K562 (cell line): ENCODE measurements around the gene FES. TPM values are rescaled to one million over a fixed set of nuclear protein-coding genes. Genes with fewer than 3 reads are reported as not detected.

Source experiments
- BCOR ChIP-seq: fragments of 450-650 bp; IDR thresholded peaks from 2 replicates; pipeline ENCODE4 v1.6.1; 2016
- BMI1 ChIP-seq: fragments of 150-350 bp; IDR thresholded peaks from 2 replicates; pipeline ENCODE4 v1.6.1; 2014; ENCODE audit warnings: low read length
- CBFA2T3 ChIP-seq: fragments of 450-650 bp; IDR thresholded peaks from 2 replicates; pipeline ENCODE4 v1.6.1; 2017
- ELF1 ChIP-seq: fragments of 200-800 bp; sonication (Bioruptor generic); IDR thresholded peaks from 2 replicates; pipeline ENCODE4 v1.6.1; 2016; ENCODE audit warnings: missing genetic modification characterization, missing compliant biosample characterization
- RHOXF2B ChIP-seq: fragments of 250-450 bp; sonication (Bioruptor Pico); conservative IDR thresholded peaks from 2 replicates; pipeline ENCODE4 v1.5.1; 2021
- SREBF1 ChIP-seq: fragments of 150-350 bp; IDR thresholded peaks from 2 replicates; pipeline ENCODE4 v1.6.1; 2014; ENCODE audit warnings: antibody characterized with exemption, low read depth, low read length, borderline replicate concordance
- ZBTB1 ChIP-seq: sonication (generic); formaldehyde crosslinking; IDR thresholded peaks from 2 replicates; pipeline ENCODE4 v1.8.1; 2023; ENCODE audit warnings: missing genetic modification reagents, low read depth, mild to moderate bottlenecking, borderline replicate concordance
- ZNF764 ChIP-seq: fragments of 250-450 bp; sonication (Bioruptor Pico); IDR thresholded peaks from 2 replicates; pipeline ENCODE4 v1.4.0; 2020; ENCODE audit warnings: low read depth, mild to moderate bottlenecking, moderate library complexity
- polyA plus RNA-seq, 8 experiments: library from polyadenylated mRNA; depleted of rRNA in 4 of 8; stranded (reverse) in 5 of 8; unstranded in 3 of 8; fragments of >200 nt; fragmentation: Nextera tagmentation in 2 of 8; fragmentation: Illumina TruSeq in 1 of 8; extraction: Ambion mirVana in 2 of 8; extraction: Trizol in 1 of 8; gene quantifications; 2 replicates each; pipeline versions ENCODE4 v1.2.1 to v1.2.3, GENCODE V29; 2011 to 2014; ENCODE audit warnings: inconsistent platforms in 1 of 8, missing spikeins in 1 of 8
- total RNA-seq, 7 experiments: library from RNA; depleted of rRNA in 6 of 7; stranded (reverse); fragments of >200 nt in 6 of 7; fragmentation: Illumina TruSeq in 2 of 7; extraction: Trizol in 2 of 7; gene quantifications; 2 replicates each; pipeline versions ENCODE4 v1.2.1 to v1.2.3, GENCODE V29; 2011 to 2021; ENCODE audit warnings: low replicate concordance in 1 of 7
- TF ChIP-seq, protein P1 (sequence below): sonication (generic); formaldehyde crosslinking; IDR thresholded peaks from 2 replicates; pipeline ENCODE4 v1.5.0; 2020; ENCODE audit warnings: missing genetic modification reagents
- TF ChIP-seq, protein P2 (sequence below): fragments of 200-800 bp; sonication (Bioruptor generic); IDR thresholded peaks from 2 replicates; pipeline ENCODE4 v1.6.1; 2017; ENCODE audit warnings: missing genetic modification characterization, missing compliant biosample characterization
- TF ChIP-seq, protein P3 (sequence below): fragments of 250-450 bp; sonication (Bioruptor Pico); IDR thresholded peaks from 2 replicates; pipeline ENCODE4 v1.8.0; 2021; ENCODE audit warnings: borderline replicate concordance, mild to moderate bottlenecking, moderate library complexity; ENCODE audit not compliant: poor library complexity, severe bottlenecking
- TF ChIP-seq, protein P4 (sequence below): fragments of 450-650 bp; formaldehyde crosslinking; IDR thresholded peaks from 2 replicates; pipeline ENCODE4 v1.4.0; 2020; ENCODE audit warnings: mild to moderate bottlenecking
- TF ChIP-seq, protein P5 (sequence below): fragments of 450-650 bp; IDR thresholded peaks from 2 replicates; pipeline ENCODE4 v1.6.1; 2016; ENCODE audit warnings: borderline replicate concordance
- TF ChIP-seq, protein P6 (sequence below): sonication (generic); formaldehyde crosslinking; IDR thresholded peaks from 2 replicates; pipeline ENCODE4 v1.9.0; 2022; ENCODE audit warnings: mild to moderate bottlenecking, missing genetic modification reagents

FES gene
- total and polyA plus RNA-seq, 9 of the 15 experiments (the other 6 are each of a cell fraction or from before 2014, with no cell fraction given), result 0.38 to 2.6 (median 0.82) TPM

DNA sequence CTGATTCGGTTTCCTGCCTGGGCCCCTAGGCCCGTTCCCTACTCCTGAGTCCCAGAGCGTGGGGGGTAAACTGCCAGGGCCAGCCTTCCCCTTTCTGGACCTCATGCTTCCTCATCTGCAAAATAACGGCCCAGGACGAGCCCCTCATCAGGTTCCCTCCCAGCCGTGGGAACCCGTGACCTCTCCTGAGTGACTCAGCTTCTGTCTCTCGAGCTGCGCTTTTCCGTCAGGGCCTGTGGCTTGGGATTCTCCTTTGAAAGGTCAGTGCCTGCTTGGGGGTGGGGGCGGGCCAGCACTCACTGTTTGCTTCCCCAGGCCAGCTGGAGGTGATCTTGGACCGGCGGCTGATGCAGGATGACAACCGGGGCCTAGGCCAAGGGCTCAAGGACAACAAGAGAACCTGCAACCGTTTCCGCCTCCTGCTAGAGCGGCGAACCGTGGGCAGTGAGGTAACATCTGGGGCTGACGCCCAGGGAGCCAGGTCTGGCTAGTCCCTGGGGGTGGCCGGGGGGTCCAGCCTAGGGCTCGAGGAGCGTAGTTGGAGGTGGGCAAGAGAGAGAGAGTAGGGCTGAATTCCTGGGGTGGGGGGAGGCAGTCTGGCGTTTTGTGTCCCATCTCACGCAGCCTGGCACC is 31.6 kb downstream of the FES start (continued):
- no peak for TF ChIP-seq ZBTB1 (CRISPR knock-in tag)
- TF ChIP-seq, protein P1, sequence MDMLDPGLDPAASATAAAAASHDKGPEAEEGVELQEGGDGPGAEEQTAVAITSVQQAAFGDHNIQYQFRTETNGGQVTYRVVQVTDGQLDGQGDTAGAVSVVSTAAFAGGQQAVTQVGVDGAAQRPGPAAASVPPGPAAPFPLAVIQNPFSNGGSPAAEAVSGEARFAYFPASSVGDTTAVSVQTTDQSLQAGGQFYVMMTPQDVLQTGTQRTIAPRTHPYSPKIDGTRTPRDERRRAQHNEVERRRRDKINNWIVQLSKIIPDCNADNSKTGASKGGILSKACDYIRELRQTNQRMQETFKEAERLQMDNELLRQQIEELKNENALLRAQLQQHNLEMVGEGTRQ, result no peak
- TF ChIP-seq ZNF764 (CRISPR knock-in tag), result no peak
- TF ChIP-seq, protein P2, sequence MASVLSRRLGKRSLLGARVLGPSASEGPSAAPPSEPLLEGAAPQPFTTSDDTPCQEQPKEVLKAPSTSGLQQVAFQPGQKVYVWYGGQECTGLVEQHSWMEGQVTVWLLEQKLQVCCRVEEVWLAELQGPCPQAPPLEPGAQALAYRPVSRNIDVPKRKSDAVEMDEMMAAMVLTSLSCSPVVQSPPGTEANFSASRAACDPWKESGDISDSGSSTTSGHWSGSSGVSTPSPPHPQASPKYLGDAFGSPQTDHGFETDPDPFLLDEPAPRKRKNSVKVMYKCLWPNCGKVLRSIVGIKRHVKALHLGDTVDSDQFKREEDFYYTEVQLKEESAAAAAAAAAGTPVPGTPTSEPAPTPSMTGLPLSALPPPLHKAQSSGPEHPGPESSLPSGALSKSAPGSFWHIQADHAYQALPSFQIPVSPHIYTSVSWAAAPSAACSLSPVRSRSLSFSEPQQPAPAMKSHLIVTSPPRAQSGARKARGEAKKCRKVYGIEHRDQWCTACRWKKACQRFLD (CRISPR knock-in tag), result peak; percentile 82
- TF ChIP-seq RHOXF2B (CRISPR knock-in tag), result no peak
- TF ChIP-seq, protein P3, sequence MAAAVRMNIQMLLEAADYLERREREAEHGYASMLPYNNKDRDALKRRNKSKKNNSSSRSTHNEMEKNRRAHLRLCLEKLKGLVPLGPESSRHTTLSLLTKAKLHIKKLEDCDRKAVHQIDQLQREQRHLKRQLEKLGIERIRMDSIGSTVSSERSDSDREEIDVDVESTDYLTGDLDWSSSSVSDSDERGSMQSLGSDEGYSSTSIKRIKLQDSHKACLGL (CRISPR knock-in tag), result no peak
- TF ChIP-seq ELF1 (tag), result no peak
- TF ChIP-seq, protein P4, sequence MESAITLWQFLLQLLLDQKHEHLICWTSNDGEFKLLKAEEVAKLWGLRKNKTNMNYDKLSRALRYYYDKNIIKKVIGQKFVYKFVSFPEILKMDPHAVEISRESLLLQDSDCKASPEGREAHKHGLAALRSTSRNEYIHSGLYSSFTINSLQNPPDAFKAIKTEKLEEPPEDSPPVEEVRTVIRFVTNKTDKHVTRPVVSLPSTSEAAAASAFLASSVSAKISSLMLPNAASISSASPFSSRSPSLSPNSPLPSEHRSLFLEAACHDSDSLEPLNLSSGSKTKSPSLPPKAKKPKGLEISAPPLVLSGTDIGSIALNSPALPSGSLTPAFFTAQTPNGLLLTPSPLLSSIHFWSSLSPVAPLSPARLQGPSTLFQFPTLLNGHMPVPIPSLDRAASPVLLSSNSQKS (CRISPR knock-in tag), result no peak
- 0 out of 2 replicates have a peak, but pooled peaks have one; percentile 21 for TF ChIP-seq BCOR
- no peak for TF ChIP-seq SREBF1
- TF ChIP-seq CBFA2T3, result peak; percentile 54
- TF ChIP-seq, protein P5, sequence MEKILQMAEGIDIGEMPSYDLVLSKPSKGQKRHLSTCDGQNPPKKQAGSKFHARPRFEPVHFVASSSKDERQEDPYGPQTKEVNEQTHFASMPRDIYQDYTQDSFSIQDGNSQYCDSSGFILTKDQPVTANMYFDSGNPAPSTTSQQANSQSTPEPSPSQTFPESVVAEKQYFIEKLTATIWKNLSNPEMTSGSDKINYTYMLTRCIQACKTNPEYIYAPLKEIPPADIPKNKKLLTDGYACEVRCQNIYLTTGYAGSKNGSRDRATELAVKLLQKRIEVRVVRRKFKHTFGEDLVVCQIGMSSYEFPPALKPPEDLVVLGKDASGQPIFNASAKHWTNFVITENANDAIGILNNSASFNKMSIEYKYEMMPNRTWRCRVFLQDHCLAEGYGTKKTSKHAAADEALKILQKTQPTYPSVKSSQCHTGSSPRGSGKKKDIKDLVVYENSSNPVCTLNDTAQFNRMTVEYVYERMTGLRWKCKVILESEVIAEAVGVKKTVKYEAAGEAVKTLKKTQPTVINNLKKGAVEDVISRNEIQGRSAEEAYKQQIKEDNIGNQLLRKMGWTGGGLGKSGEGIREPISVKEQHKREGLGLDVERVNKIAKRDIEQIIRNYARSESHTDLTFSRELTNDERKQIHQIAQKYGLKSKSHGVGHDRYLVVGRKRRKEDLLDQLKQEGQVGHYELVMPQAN, result no peak
- no peak for TF ChIP-seq BMI1
- TF ChIP-seq, protein P6, sequence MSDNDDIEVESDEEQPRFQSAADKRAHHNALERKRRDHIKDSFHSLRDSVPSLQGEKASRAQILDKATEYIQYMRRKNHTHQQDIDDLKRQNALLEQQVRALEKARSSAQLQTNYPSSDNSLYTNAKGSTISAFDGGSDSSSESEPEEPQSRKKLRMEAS (CRISPR knock-in tag), result peak; percentile 87
